ENCODE measurements around the gene RPS4Y1. TPM values are rescaled to one million over a fixed set of nuclear protein-coding genes. Genes with fewer than 3 reads are reported as not detected.
"Not testable (repeated sequence)": the region's sequence is repeated elsewhere in the genome, so short reads cannot be mapped to it uniquely, and the experiment has no call there.

RPS4Y1 gene
- 673 TPM for polyA plus RNA-seq
- long read RNA-seq, donor 1, result 0 reads
- long read RNA-seq, donor 2, transcript RPS4Y1-201 (7 exons, 1,305 nt), result major isoform, 312 of 612 reads
- long read RNA-seq, donor 2, transcript RPS4Y1-203 (3 exons, 998 nt), result minor isoform, 57 of 612 reads
- long read RNA-seq, donor 2, partial matches to known transcripts, result 230 of 612 reads
- long read RNA-seq, donor 2, other reads (novel, unspliced or antisense), result 11 of 612 reads
- long read RNA-seq, donor 3, transcript RPS4Y1-201 (7 exons, 1,305 nt), result major isoform, 429 of 803 reads
- long read RNA-seq, donor 3, transcript RPS4Y1-203 (3 exons, 998 nt), result minor isoform, 66 of 803 reads
- long read RNA-seq, donor 3, partial matches to known transcripts, result 303 of 803 reads
- long read RNA-seq, donor 3, other reads (novel, unspliced or antisense), result 5 of 803 reads
- long read RNA-seq, donor 4, transcript RPS4Y1-201 (7 exons, 1,305 nt), result major isoform, 28 of 41 reads
- long read RNA-seq, donor 4, transcript RPS4Y1-203 (3 exons, 998 nt), result minor isoform, 5 of 41 reads
- long read RNA-seq, donor 4, partial matches to known transcripts, result 8 of 41 reads
- long read RNA-seq, donor 4, other reads (novel, unspliced or antisense), result 0 of 41 reads
- long read RNA-seq, donor 5, result 0 reads
- long read RNA-seq, donor 6, transcript RPS4Y1-201 (7 exons, 1,305 nt), result major isoform, 5 of 5 reads
- long read RNA-seq, donor 6, partial matches to known transcripts, result 0 of 5 reads
- long read RNA-seq, donor 6, other reads (novel, unspliced or antisense), result 0 of 5 reads
- long read RNA-seq, donor 7, result 0 reads
- long read RNA-seq, donor 8, partial matches to known transcripts, result 0 of 1 reads
- long read RNA-seq, donor 8, other reads (novel, unspliced or antisense), result 0 of 1 reads
- long read RNA-seq, donor 9, result 0 reads
- long read RNA-seq, donor 10, transcript RPS4Y1-203 (3 exons, 998 nt), result minor isoform, 39 of 686 reads
- long read RNA-seq, donor 10, transcript RPS4Y1-201 (7 exons, 1,305 nt), result major isoform, 404 of 686 reads
- long read RNA-seq, donor 10, partial matches to known transcripts, result 237 of 686 reads
- long read RNA-seq, donor 10, other reads (novel, unspliced or antisense), result 5 of 686 reads
- long read RNA-seq, donor 11, partial matches to known transcripts, result 0 of 1 reads
- long read RNA-seq, donor 11, other reads (novel, unspliced or antisense), result 0 of 1 reads

- no CpG with 5 or more reads among the region's 22 CpGs for WGBS (ENCODE audit: insufficient coverage, low lambda C conversion rate)
- Histone ChIP-seq H3K36me3 (ENCODE audit: control insufficient read depth, insufficient read depth, low read length) (peaks cover 40% of the 10 kb centered on the region), H3K27me3 (ENCODE audit: control insufficient read depth, insufficient read depth, low read length) (no peaks in the 10 kb centered on the region), H3K9me3 (ENCODE audit: control insufficient read depth, low read depth, low read length) (peaks cover 2% of the 10 kb centered on the region), H3K4me3 (ENCODE audit: low read length) (peak within 1 kb of the TSS; percentile 86), H3K27ac (ENCODE audit: low read length) (peak within 1 kb of the TSS; percentile 66), H3K4me1 (ENCODE audit: control insufficient read depth, insufficient read depth, low read length) (peaks cover 17% of the 10 kb centered on the region)
- DNase-seq, result peak in 1 of 2 donors; percentile 83
Observed at GRCh38 chrY:2841471-2841893, at the start of gene RPS4Y1. Gene RPS4Y1 (plus strand): TSS chrY:2841602. CDS start chrY:2841625, 23 bp downstream.

GRCh38 chrY:2796977-2797523, 44.4 kb upstream of the RPS4Y1 start:
- no peak overlapping the region for H3K4me3 ChIP-seq (ENCODE audit: low read length)
- H3K27me3 ChIP-seq (ENCODE audit: control insufficient read depth, insufficient read depth, low read length), result no peaks in the 10 kb centered on the region
- no CpG with 5 or more reads among the region's 7 CpGs for WGBS (ENCODE audit: insufficient coverage, low lambda C conversion rate)
- no peaks in the 10 kb centered on the region for H3K9me3 ChIP-seq (ENCODE audit: control insufficient read depth, low read depth, low read length)
- H3K4me1 ChIP-seq (ENCODE audit: control insufficient read depth, insufficient read depth, low read length), result peaks cover 3% of the 10 kb centered on the region
- DNase-seq, result no peak
- no peak overlapping the region for H3K27ac ChIP-seq (ENCODE audit: low read length)
- no peaks in the 10 kb centered on the region for H3K36me3 ChIP-seq (ENCODE audit: control insufficient read depth, insufficient read depth, low read length)

GRCh38 chrY:2797991-2798390, 43.4 kb upstream of the RPS4Y1 start:
- peaks cover 3% of the 10 kb centered on the region for H3K4me1 ChIP-seq (ENCODE audit: control insufficient read depth, insufficient read depth, low read length)
- peak in 1 of 2 donors; percentile 11 for DNase-seq
- H3K27ac ChIP-seq (ENCODE audit: low read length), result no peak overlapping the region
- H3K36me3 ChIP-seq (ENCODE audit: control insufficient read depth, insufficient read depth, low read length), result no peaks in the 10 kb centered on the region
- no peaks in the 10 kb centered on the region for H3K27me3 ChIP-seq (ENCODE audit: control insufficient read depth, insufficient read depth, low read length)
- no peak overlapping the region for H3K4me3 ChIP-seq (ENCODE audit: low read length)
- no peaks in the 10 kb centered on the region for H3K9me3 ChIP-seq (ENCODE audit: control insufficient read depth, low read depth, low read length)

- WGBS (ENCODE audit: insufficient coverage, low lambda C conversion rate), result no CpG with 5 or more reads among the region's 2 CpGs
- no peak for DNase-seq
- no peaks in the 10 kb centered on the region for H3K27me3 ChIP-seq (ENCODE audit: control insufficient read depth, insufficient read depth, low read length)
- H3K27ac ChIP-seq (ENCODE audit: low read length), result no peak overlapping the region
- H3K9me3 ChIP-seq (ENCODE audit: control insufficient read depth, low read depth, low read length), result no peaks in the 10 kb centered on the region
- H3K4me3 ChIP-seq (ENCODE audit: low read length), result no peak overlapping the region
- H3K36me3 ChIP-seq (ENCODE audit: control insufficient read depth, insufficient read depth, low read length), result no peaks in the 10 kb centered on the region
- H3K4me1 ChIP-seq (ENCODE audit: control insufficient read depth, insufficient read depth, low read length), result peaks cover 3% of the 10 kb centered on the region
Observed at GRCh38 chrY:2800246-2800645, 41.2 kb upstream of the RPS4Y1 start.

- not testable (repeated sequence) for H3K9me3 ChIP-seq (ENCODE audit: control insufficient read depth, low read depth, low read length); H3K27ac ChIP-seq (ENCODE audit: low read length); H3K27me3 ChIP-seq (ENCODE audit: control insufficient read depth, insufficient read depth, low read length); DNase-seq; H3K36me3 ChIP-seq (ENCODE audit: control insufficient read depth, insufficient read depth, low read length); H3K4me1 ChIP-seq (ENCODE audit: control insufficient read depth, insufficient read depth, low read length); H3K4me3 ChIP-seq (ENCODE audit: low read length)
- no CpG with 5 or more reads among the region's 10 CpGs for WGBS (ENCODE audit: insufficient coverage, low lambda C conversion rate)
Observed at GRCh38 chrY:2817146-2817896, 24.1 kb upstream of the RPS4Y1 start.

- Histone ChIP-seq H3K27me3 (ENCODE audit: control insufficient read depth, insufficient read depth, low read length) (no peaks in the 10 kb centered on the region), H3K9me3 (ENCODE audit: control insufficient read depth, low read depth, low read length) (no peaks in the 10 kb centered on the region), H3K4me3 (ENCODE audit: low read length) (no peak overlapping the region), H3K4me1 (ENCODE audit: control insufficient read depth, insufficient read depth, low read length) (no peaks in the 10 kb centered on the region), H3K27ac (ENCODE audit: low read length) (peak overlapping the region; percentile 20), H3K36me3 (ENCODE audit: control insufficient read depth, insufficient read depth, low read length) (no peaks in the 10 kb centered on the region)
- WGBS (ENCODE audit: insufficient coverage, low lambda C conversion rate), result no CpG with 5 or more reads among the region's 3 CpGs
- peak in 1 of 2 donors; percentile 72 for DNase-seq
Observed at GRCh38 chrY:2824471-2824870, 16.9 kb upstream of the RPS4Y1 start.

- WGBS (ENCODE audit: insufficient coverage, low lambda C conversion rate), result no CpG with 5 or more reads among the region's 5 CpGs
- Histone ChIP-seq H3K36me3 (ENCODE audit: control insufficient read depth, insufficient read depth, low read length) (no peaks in the 10 kb centered on the region), H3K4me3 (ENCODE audit: low read length) (no peak overlapping the region), H3K27me3 (ENCODE audit: control insufficient read depth, insufficient read depth, low read length) (no peaks in the 10 kb centered on the region), H3K4me1 (ENCODE audit: control insufficient read depth, insufficient read depth, low read length) (no peaks in the 10 kb centered on the region), H3K27ac (ENCODE audit: low read length) (no peak overlapping the region), H3K9me3 (ENCODE audit: control insufficient read depth, low read depth, low read length) (no peaks in the 10 kb centered on the region)
- DNase-seq, result no peak
Observed at GRCh38 chrY:2828497-2828896, 12.9 kb upstream of the RPS4Y1 start.

- Histone ChIP-seq H3K4me1 (ENCODE audit: control insufficient read depth, insufficient read depth, low read length) (peaks cover 5% of the 10 kb centered on the region), H3K4me3 (ENCODE audit: low read length) (no peak overlapping the region), H3K27ac (ENCODE audit: low read length) (no peak overlapping the region), H3K9me3 (ENCODE audit: control insufficient read depth, low read depth, low read length) (peaks cover 1% of the 10 kb centered on the region), H3K27me3 (ENCODE audit: control insufficient read depth, insufficient read depth, low read length) (no peaks in the 10 kb centered on the region), H3K36me3 (ENCODE audit: control insufficient read depth, insufficient read depth, low read length) (no peaks in the 10 kb centered on the region)
- DNase-seq, result no peak
Observed at GRCh38 chrY:2835230-2835629, 6.2 kb upstream of the RPS4Y1 start.

- DNase-seq, result no peak
- Histone ChIP-seq H3K27me3 (ENCODE audit: control insufficient read depth, insufficient read depth, low read length) (no peaks in the 10 kb centered on the region), H3K4me3 (ENCODE audit: low read length) (no peak overlapping the region), H3K36me3 (ENCODE audit: control insufficient read depth, insufficient read depth, low read length) (no peaks in the 10 kb centered on the region), H3K4me1 (ENCODE audit: control insufficient read depth, insufficient read depth, low read length) (peaks cover 5% of the 10 kb centered on the region), H3K27ac (ENCODE audit: low read length) (peak overlapping the region; percentile 53), H3K9me3 (ENCODE audit: control insufficient read depth, low read depth, low read length) (peaks cover 2% of the 10 kb centered on the region)
- WGBS (ENCODE audit: insufficient coverage, low lambda C conversion rate), result no CpG with 5 or more reads among the region's 2 CpGs
Observed at GRCh38 chrY:2837078-2837477, 4.3 kb upstream of the RPS4Y1 start.
